Activated T-cell treated with anti-CD3 and anti-CD28 coated beads for 4 hours (primary cell): ENCODE measurements around the gene YIF1A.
A peak's percentile ranks its signal among the peaks of the same experiment; 100 is the strongest.
"Not testable (repeated sequence)": the region's sequence is repeated elsewhere in the genome, so short reads cannot be mapped to it uniquely, and the experiment has no call there.

Experiments used
- DNase-seq: peaks from one replicate; pipeline ENCODE4 v3.0.0-alpha.2; 2020

YIF1A gene

GRCh38 chr11:66311470-66311964, 22.6 kb upstream of the YIF1A start:
- no peak for DNase-seq

DNA sequence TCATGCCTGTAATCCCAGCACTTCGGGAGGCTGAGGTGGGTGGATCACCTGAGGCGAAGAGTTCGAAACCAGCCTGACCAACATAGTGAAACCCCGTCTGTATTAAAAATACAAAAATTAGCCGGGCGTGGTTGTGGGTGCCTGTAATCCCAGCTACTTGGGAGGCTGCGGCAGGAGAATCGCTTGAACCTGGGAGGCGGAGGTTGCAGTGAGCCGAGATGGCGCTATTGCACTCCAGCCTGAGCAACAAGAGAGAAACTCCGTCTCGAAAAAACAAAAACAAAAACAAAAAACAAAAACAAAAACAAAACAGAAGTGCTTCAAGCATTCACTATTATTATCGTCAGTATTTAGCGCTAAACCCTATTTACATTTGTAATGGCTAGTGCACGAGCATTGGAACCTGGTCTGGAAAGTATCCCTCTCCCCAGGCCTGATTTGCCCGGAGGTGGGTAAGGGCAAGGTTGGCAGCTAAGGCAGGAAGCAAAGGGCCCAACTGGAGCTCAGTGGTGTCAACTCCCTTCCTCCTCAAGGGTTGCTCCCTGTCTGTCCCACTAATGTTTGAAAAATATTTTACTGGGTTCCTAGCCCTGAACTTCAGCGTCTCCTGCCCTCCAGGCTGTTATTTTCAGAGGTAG, 22.0 kb upstream of the YIF1A start:
- not testable (repeated sequence) for DNase-seq

- no peak for DNase-seq
Measured at GRCh38 chr11:66310324-66310723, 21.4 kb upstream of the YIF1A start.

- no peak for DNase-seq
Measured at GRCh38 chr11:66309475-66309874, 20.5 kb upstream of the YIF1A start.

- DNase-seq: no peak
Measured at GRCh38 chr11:66302656-66303055, 13.7 kb upstream of the YIF1A start.

GRCh38 chr11:66299186-66299585, 10.2 kb upstream of the YIF1A start:
- no peak for DNase-seq

GRCh38 chr11:66297610-66298009, 8.7 kb upstream of the YIF1A start:
- no peak for DNase-seq

- DNase-seq: no peak
Measured at GRCh38 chr11:66294626-66295620, 6.0 kb upstream of the YIF1A start.

- no peak for DNase-seq
Measured at GRCh38 chr11:66293777-66294625, 5.1 kb upstream of the YIF1A start.

GRCh38 chr11:66293352-66293751, 4.4 kb upstream of the YIF1A start:
- DNase-seq: no peak

- no peak for DNase-seq
Measured at GRCh38 chr11:66292543-66293332, 3.8 kb upstream of the YIF1A start.

GRCh38 chr11:66291706-66292542, 3.0 kb upstream of the YIF1A start, which contains the start of gene TMEM151A:
TSS of gene TMEM151A (plus strand) at chr11:66291894. CDS start at chr11:66292014, 120 bp downstream.
- no peak for DNase-seq

DNA sequence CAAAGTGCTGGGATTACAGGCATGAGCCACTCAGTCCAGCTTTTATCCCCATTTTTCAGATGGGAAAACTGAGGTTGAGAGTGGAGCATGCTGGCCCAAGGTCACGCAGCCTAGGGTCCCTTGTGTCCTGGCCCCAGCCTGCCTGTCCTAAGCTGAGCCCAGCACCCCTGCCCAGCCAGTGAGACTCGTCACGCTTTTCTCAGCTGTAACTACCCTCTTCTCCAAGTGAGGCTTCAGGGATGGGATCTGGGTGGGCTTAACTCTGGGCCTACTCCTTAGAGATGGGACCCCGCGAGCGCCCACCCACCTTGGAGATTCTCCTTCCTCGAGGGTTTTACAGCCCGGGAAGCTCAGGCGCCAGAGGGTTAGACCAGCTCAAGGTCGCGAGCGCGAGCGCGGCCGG, 2.4 kb upstream of the YIF1A start:
- DNase-seq: no peak

GRCh38 chr11:66290330-66290621, 1.3 kb upstream of the YIF1A start:
- no peak for DNase-seq

DNA sequence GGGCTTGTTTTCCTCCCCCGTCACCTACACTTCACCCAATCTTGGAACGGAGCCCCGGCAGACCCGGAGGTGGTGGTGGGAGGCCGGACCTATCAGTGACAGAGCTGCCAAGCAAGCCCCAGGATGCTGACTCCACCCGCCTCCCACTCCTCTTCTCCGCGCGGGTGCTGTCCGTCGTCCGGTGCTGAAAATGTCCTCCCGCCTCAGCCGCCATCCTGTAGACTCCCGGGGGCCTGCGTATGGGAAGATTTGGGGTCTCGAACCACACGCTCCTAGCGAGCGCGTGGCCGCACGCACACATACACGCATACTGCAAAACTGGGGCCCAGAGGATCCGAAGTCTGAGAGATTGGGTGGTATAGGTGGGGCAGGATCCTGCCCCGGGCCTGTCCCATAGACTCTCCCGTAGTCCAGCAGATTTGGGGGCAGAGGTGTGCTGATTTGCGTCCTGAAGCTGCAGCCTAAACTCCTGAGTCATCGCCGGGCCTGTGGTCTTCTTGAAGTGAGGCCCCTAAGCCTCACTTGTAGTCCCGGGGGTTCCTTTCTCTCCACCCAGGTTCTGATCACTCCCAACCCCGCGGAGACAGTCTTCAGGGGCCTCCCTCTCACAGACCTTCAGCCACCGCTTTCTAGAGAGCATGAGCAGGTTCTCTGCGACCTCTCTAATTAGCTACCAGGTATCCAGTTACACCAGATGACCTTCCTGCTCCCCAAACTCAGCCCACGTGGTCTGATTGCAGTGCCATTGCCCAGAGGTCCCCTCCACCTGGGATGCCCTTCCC, 796 bp upstream of the YIF1A start:
- peak; percentile 64 for DNase-seq

GRCh38 chr11:66287889-66288670, 863 bp downstream of the YIF1A start:
- no peak for DNase-seq

DNA sequence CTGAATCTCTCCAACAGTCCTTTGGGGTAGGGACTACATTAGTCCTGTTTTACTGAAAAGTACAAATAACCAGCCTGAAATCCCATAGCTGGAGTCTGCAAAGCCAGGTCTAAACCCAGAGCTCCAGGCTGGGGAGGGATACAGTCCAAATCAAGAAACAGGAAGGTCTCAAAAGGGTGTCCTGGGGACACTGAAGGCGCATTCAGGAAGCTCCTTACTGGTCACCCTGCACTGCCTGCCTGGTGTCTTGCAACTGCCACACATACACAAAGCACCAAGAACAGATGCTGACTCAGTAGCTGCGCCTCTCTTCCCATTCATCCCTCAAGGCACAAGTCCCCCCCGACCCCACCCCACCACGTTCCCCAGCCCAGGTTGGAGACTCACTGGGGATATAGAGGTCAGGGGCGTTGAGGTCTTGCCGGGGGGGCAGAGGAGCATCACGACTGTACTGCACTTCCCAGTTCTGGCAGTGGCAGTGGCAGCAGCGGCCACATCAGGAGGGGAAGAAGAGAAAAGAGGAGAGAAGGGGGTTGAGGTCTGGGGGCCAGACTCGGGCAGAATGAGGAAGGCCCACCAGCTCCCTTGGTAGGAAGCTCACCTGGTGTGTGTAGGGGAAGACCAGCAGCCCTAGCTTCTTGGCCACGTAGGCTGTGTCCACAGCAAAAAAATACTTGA, 1.6 kb downstream of the YIF1A start:
- DNase-seq: no peak

DNA sequence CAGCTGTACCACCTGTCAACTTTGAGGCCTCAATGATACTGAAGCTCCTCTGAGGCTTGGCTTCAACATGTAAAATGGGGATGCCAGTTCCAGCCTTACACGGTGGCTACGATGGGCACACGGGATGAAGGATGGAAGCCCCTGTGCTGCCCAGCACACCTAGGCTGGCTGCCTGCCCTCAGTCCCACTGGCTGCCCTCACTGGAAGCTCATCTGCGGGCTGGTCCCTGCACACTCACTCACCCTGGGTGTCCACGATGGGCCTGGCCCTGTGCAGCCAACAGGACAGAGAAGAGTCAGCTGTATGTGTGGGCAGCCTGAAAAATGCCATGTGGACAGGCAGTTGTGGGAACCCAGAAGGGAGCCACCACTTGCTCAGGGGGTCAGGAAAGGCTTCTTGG, 2.2 kb downstream of the YIF1A start:
- DNase-seq: no peak
